ENCODE data around the gene RUNX1. TPM values are rescaled to one million over a fixed set of nuclear protein-coding genes. Genes with fewer than 3 reads are reported as not detected.

RUNX1 gene
- total and polyA plus RNA-seq, 10 of the 15 experiments (the other 5 are each of a cell fraction or from before 2014, with no cell fraction given), result 0.90 to 15.2 (median 4.1) TPM

- no peak for TF ChIP-seq E4F1 (IDR thresholded peaks at IDR 0.05; ENCODE audit: borderline replicate concordance, partially characterized antibody)
- TF ChIP-seq HDAC6 (IDR thresholded peaks at IDR 0.05; ENCODE audit: unreplicated experiment), result no peak
These were observed 29.5 kb downstream of the RUNX1 start (continued) for GRCh38 chr21:35019631-35020032.

- in situ Hi-C loops (cut with MboI) (no loop called here), intact Hi-C loops (cut with micrococcal nuclease; ENCODE audit: unreplicated experiment) (no loop called here)
- POLR2A ChIA-PET, result no interaction called here
- H3K9me3 ChIP-seq (replicated peaks; ENCODE audit: control insufficient read depth, insufficient read depth, low read length), result no peaks in the 10 kb centered on the region
- BruUV-seq (replicated peaks), result no TSS peak
- H3K36me3 ChIP-seq (ENCODE audit: control insufficient read depth in 2 of 2, insufficient read depth in 2 of 2, low read length in 1 of 2), result no peaks in the 10 kb centered on the region
- H3K9ac ChIP-seq (ENCODE audit: control insufficient read depth, insufficient read depth, low read length), result no peak overlapping the region
- DNase-seq (ENCODE audit: low read depth, low spot score), result no peak
- WGBS (ENCODE audit: insufficient coverage, insufficient replicate concordance, low lambda C conversion rate, missing lambda C conversion rate), result 53% methylated on average over 6 of the region's 6 CpGs
- no peaks in the 10 kb centered on the region; a peak in 1 of 4 replicates for H3K27me3 ChIP-seq (replicated peaks in 1 of 2; ENCODE audit: control insufficient read depth in 2 of 2, insufficient read depth in 2 of 2, low read length in 1 of 2)
- no peak overlapping the region for H3K4me3 ChIP-seq
- SMC1A ChIA-PET (ENCODE audit: uncharacterized antibody, unreplicated experiment), result no interaction called here
- H3K79me2 ChIP-seq (ENCODE audit: control insufficient read depth, insufficient read depth, low read length), result no peaks in the 10 kb centered on the region
- no peak overlapping the region for H2AFZ ChIP-seq (ENCODE audit: control insufficient read depth, low read depth, low read length)
- peaks cover 11% of the 10 kb centered on the region for H3K4me1 ChIP-seq (ENCODE audit: control insufficient read depth, insufficient read depth, low read length)
- H4K20me1 ChIP-seq (ENCODE audit: control insufficient read depth, insufficient read depth), result no peaks in the 10 kb centered on the region
- no peak overlapping the region for H3K27ac ChIP-seq (ENCODE audit: control insufficient read depth, insufficient read depth)
- no peak overlapping the region for H3K4me2 ChIP-seq (ENCODE audit: control insufficient read depth, insufficient read depth)
- ATAC-seq, result no peak
- RAD21 ChIA-PET (ENCODE audit: unreplicated experiment), result no interaction called here
- FAIRE-seq, result no peak
- CTCF ChIA-PET, result no interaction called here
- TF ChIP-seq POU2F2 (IDR thresholded peaks at IDR 0.05; ENCODE audit: borderline replicate concordance, low read depth, low read length) (no peak), MEF2A (IDR thresholded peaks at IDR 0.05; ENCODE audit: insufficient read depth, low read depth, low read length) (no peak), ATF3 (IDR thresholded peaks at IDR 0.05; ENCODE audit: borderline replicate concordance, extremely low read depth, low read depth, low read length) (no peak), SRF (IDR thresholded peaks at IDR 0.05; ENCODE audit: low read depth in 2 of 2, low read length in 2 of 2) (no peak), BHLHE40 (IDR thresholded peaks at IDR 0.05; ENCODE audit: borderline replicate concordance in 1 of 2, low read depth in 2 of 2, low read length in 1 of 2) (no peak), ATF2 (IDR thresholded peaks at IDR 0.05; ENCODE audit: low read length) (no peak), NFYA (IDR thresholded peaks at IDR 0.05; ENCODE audit: borderline replicate concordance, low read depth, low read length) (no peak), YY1 (IDR thresholded peaks at IDR 0.05; ENCODE audit: low read depth, low read length) (no peak), MTA3 (IDR thresholded peaks at IDR 0.05; ENCODE audit: borderline replicate concordance, low read length) (no peak), ELK1 (IDR thresholded peaks at IDR 0.05; ENCODE audit: low read depth, low read length) (no peak), SKIL (IDR thresholded peaks at IDR 0.05; ENCODE audit: low read depth, poor library complexity, severe bottlenecking) (no peak), SUPT20H (IDR thresholded peaks at IDR 0.05; ENCODE audit: borderline replicate concordance, control insufficient read depth, low read depth, low read length) (no peak), NR2C2 (IDR thresholded peaks at IDR 0.05; ENCODE audit: borderline replicate concordance, control insufficient read depth, insufficient read length, low read depth) (no peak)
These were observed 31.8 kb downstream of the RUNX1 start for GRCh38 chr21:35017256-35017655.

Measured in GM12878 (cell line).